Astrocyte of the cerebellum (primary cell): ENCODE measurements around the gene DNAJC6.

Experiments
- DNase-seq: peaks from one replicate; pipeline ENCODE4 v3.0.0-alpha.2; 2011; ENCODE audit warnings: low read depth
- H3K4me3 ChIP-seq: 2 replicates; pipeline ENCODE4 v1.5.1; 2011; ENCODE audit warnings: mild to moderate bottlenecking, low read depth, low read length, moderate library complexity
- in situ Hi-C: cut with HindIII; loops from 2 replicates; pipeline ENCODE4 v1.10.0; 2017; ENCODE audit warnings: low sequenced_read_pairs
- TF ChIP-seq, protein P1 (sequence below): IDR thresholded peaks from 2 replicates; pipeline ENCODE4 v1.5.1; 2012; ENCODE audit warnings: low read length, low read depth, moderate library complexity, mild to moderate bottlenecking; ENCODE audit errors: missing control alignments

The DNAJC6 gene

DNA sequence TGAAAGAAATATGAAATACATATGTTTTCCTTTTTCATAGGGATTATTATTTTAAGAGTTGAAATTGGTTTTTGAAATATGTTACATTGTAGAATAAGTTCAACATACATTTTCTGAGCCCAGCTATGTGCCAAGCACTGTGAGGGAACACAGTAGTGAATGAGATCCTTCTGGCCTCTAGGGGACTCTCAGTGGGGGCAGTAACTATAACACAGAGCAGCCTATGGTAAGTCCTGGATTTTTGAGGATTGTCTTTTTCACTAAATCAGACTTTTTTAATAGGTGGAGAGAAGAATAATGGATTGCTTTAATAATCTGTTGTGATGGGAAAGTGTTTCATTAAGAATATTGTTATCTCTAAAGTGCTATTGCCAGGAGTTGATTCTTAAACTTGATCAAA, 2.4 kb downstream of the DNAJC6 start:
- TF ChIP-seq, protein P1, sequence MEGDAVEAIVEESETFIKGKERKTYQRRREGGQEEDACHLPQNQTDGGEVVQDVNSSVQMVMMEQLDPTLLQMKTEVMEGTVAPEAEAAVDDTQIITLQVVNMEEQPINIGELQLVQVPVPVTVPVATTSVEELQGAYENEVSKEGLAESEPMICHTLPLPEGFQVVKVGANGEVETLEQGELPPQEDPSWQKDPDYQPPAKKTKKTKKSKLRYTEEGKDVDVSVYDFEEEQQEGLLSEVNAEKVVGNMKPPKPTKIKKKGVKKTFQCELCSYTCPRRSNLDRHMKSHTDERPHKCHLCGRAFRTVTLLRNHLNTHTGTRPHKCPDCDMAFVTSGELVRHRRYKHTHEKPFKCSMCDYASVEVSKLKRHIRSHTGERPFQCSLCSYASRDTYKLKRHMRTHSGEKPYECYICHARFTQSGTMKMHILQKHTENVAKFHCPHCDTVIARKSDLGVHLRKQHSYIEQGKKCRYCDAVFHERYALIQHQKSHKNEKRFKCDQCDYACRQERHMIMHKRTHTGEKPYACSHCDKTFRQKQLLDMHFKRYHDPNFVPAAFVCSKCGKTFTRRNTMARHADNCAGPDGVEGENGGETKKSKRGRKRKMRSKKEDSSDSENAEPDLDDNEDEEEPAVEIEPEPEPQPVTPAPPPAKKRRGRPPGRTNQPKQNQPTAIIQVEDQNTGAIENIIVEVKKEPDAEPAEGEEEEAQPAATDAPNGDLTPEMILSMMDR = no peak
- no peak for DNase-seq
- in situ Hi-C loops = no loop called here
- H3K4me3 ChIP-seq = no peak overlapping the region

DNA sequence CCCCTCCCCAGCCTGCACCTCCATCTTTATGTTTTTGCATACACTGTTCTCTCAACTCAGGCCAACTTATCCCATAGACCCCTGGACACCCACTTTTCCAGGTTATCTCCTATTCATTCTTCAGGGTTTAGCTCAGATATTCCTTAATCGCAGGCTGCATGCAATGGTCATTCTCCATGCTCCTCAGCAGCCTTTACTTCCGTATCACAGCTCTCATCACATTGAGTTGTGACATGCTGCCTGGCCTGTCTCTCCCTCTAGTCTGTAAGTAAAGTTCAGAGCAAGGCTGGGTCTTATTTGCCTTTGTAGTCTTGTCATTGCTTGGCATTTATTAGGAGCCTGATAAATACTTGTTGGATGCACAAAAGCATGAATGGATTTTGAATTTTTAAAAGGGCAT, 6.9 kb downstream of the DNAJC6 start:
- in situ Hi-C loops = no loop called here
- no peak for DNase-seq
- TF ChIP-seq, protein P1 = no peak
- no peak overlapping the region for H3K4me3 ChIP-seq

DNA sequence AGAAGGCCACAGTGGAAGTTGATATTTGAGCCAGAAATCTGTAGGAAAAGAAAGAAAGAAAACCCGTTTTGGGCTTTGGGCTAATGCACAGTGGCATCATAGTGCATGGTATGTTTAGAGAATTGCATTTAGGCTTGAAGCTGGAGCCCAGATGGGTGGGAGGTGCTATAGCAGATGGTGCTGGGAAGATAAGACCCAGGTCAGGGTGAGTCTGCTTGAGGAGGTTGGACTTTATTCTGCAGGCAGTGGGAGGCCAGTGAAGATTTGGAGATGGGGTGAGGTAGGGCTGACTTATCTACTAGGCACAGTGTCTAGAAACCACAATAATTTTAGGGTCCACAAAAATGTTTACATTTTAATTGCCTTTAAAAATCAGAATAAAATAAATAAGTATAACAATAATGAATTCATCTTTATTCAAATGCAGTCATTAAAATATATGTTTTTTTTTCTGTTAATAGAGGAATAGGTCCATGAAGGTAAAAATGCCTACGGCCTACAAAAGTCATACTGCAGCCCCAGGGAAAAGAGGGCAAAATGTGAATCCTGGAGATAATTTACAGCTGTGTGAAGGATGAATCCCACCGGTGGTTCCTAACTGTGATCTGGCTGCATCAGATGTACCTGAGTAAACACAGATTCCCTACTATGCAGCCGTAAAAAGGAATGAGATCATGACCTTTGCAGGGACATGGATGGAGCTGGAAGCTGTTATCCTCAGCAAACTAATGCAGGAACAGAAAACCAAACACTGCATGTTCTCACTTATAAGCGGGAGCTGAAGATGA, 8.7 kb downstream of the DNAJC6 start:
- in situ Hi-C loops = no loop called here
- no peak overlapping the region for H3K4me3 ChIP-seq
- DNase-seq = no peak
- TF ChIP-seq, protein P1 = no peak

DNA sequence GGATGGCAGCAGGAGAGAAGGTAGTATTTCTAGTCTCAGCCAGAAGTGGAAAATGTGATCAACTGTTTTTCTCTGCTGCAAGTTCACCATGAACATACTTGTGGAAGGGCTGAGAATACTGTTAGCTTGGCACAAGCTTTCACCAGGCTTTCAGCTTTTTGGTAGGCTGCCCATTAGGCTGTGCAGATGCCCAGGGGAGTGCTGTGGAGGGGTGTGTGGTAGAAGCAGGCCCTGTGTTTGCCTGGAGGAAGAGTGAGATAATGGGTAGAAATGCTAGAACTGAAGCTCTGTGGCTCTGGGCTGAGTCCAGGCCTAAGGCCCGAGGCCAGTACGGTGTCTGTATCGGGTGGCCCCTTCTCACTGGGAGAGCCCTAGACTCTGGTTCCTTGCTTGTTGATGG, 9.8 kb downstream of the DNAJC6 start:
- TF ChIP-seq, protein P1 = no peak
- in situ Hi-C loops = no loop called here
- no peak overlapping the region for H3K4me3 ChIP-seq
- no peak for DNase-seq

DNA sequence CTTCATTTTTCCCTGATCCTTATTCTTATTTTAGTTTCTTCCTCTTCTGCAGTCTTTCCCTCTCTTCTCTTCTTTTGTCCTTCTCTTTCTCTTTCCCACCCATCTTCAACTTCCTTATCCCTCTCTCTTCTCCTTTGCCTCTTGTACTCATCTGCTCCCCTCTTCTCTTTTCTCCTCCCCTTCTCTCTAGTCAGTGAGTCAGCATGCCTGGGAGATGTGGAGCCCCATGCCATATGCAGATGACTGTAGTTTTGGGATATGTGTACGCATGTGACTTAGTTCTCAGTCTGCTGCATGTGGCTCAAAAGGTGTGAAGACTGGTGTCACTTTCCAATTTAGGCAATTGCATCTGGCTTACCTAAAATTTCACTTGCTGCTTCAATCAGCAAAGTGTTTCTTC, 10.4 kb downstream of the DNAJC6 start:
- in situ Hi-C loops = no loop called here
- no peak for DNase-seq
- no peak overlapping the region for H3K4me3 ChIP-seq
- TF ChIP-seq, protein P1 = no peak

DNA sequence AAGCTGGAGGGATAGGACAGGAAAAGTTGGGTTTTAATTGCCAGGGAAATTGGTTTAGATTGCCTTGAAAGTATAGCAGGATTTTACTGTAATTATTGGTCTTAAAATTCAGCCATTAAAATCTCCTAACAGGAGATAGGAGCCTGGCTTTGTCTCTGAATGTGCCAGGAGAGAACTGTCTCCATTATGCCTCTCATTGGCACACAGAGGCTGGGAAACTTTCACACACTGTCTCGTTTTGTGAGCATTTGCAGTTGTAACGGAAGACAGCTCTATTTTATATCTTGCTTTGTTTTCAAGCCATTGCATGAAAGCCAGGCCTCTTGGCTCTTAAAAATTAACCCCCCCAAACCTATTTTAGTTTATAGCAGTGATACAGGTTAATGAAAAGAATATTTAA, 12.5 kb downstream of the DNAJC6 start:
- in situ Hi-C loops = no loop called here
- TF ChIP-seq, protein P1 = no peak
- no peak for DNase-seq
- H3K4me3 ChIP-seq = no peak overlapping the region
